Lower lobe of right lung (tissue), 2 donors: ENCODE data around the gene KIF9. TPM values are rescaled to one million over a fixed set of nuclear protein-coding genes. Genes with fewer than 3 reads are reported as not detected.

Experiments
- ATAC-seq, 2 donors: fragments of 200-7000 bp; cut with Tn5 transposase; one replicate each; pipeline ENCODE4 v1.9.1; 2020 to 2022; ENCODE audit warnings: mild to moderate bottlenecking in 2 of 2, moderate library complexity in 2 of 2
- DNase-seq: peaks from one replicate; pipeline ENCODE4 v3.0.0-alpha.2; 2020
- H3K27ac ChIP-seq: fragments of 200-600 bp; one replicate; pipeline ENCODE4 v1.8.0; 2022
- H3K27me3 ChIP-seq: fragments of 200-600 bp; one replicate; pipeline ENCODE4 v1.8.0; 2022; ENCODE audit warnings: low read depth
- H3K36me3 ChIP-seq: fragments of 200-600 bp; one replicate; pipeline ENCODE4 v1.8.0; 2022; ENCODE audit warnings: mild to moderate bottlenecking
- H3K4me1 ChIP-seq: fragments of 200-600 bp; one replicate; pipeline ENCODE4 v1.8.0; 2022
- H3K4me3 ChIP-seq: fragments of 200-600 bp; one replicate; pipeline ENCODE4 v1.8.0; 2022; ENCODE audit warnings: mild to moderate bottlenecking
- H3K9me3 ChIP-seq: fragments of 200-600 bp; one replicate; pipeline ENCODE4 v1.8.0; 2022
- CTCF ChIP-seq: fragments of 200-600 bp; IDR thresholded peaks from one replicate; pipeline ENCODE4 v1.8.0; 2022; ENCODE audit warnings: antibody characterized with exemption, mild to moderate bottlenecking
- intact Hi-C: fragments of 100-400 bp; cut with DNase I; formaldehyde crosslinking; loops from one replicate; pipeline ENCODE4 v1.11.0; 2022
- total RNA-seq: library from RNA; stranded (reverse); fragmentation: NEBNext Ultra II Directional; extraction: Animal tissue kit (Norgen Biotek cat#: 25700); gene quantifications from one replicate; pipeline ENCODE4 v1.2.1, GENCODE V29; 2021
- donor health status: DM: no; HTN: yes; CAD: no; lungs with severe emphysema.

The KIF9 gene
- total RNA-seq, 1 donor from 2014 or later, result 8.7 TPM

- Histone ChIP-seq H3K27me3 (no peaks in the 10 kb centered on the region), H3K4me3 (no peak overlapping the region), H3K27ac (no peak overlapping the region), H3K36me3 (peaks cover 32% of the 10 kb centered on the region), H3K4me1 (no peaks in the 10 kb centered on the region), H3K9me3 (no peaks in the 10 kb centered on the region)
- TF ChIP-seq CTCF, result no peak
- no peak for DNase-seq
- no peak for ATAC-seq
- intact Hi-C loops, result no loop called here
Measured at GRCh38 chr3:47306022-47306421, 23.4 kb upstream of the KIF9 start.

DNA sequence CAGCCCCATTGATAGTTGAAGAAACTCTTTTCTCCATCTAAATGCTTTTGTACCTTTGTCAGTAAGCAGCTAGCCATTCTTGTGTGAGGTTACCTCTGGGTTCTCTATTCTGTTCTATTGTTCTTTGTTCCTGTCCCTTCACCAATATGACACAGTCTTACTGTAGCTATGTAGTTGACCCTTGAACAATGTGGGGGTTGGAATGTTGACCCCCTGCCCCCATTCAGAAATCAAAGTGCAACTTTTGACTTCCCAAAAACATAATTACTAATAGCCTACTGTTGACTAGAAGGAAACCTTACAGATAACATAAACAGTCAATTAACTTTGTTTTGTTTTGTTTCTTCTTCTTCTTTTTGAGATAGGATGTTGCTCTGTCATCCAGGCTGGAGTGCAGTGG is 18.9 kb upstream of the KIF9 start:
- H3K27ac ChIP-seq, result no peak overlapping the region
- no peak overlapping the region for H3K4me3 ChIP-seq
- no peak for TF ChIP-seq CTCF
- no peak for DNase-seq
- peaks cover 28% of the 10 kb centered on the region for H3K36me3 ChIP-seq
- peaks cover 7% of the 10 kb centered on the region for H3K4me1 ChIP-seq
- intact Hi-C loops, result no loop called here
- H3K9me3 ChIP-seq, result no peaks in the 10 kb centered on the region
- H3K27me3 ChIP-seq, result no peaks in the 10 kb centered on the region
- no peak for ATAC-seq

DNA sequence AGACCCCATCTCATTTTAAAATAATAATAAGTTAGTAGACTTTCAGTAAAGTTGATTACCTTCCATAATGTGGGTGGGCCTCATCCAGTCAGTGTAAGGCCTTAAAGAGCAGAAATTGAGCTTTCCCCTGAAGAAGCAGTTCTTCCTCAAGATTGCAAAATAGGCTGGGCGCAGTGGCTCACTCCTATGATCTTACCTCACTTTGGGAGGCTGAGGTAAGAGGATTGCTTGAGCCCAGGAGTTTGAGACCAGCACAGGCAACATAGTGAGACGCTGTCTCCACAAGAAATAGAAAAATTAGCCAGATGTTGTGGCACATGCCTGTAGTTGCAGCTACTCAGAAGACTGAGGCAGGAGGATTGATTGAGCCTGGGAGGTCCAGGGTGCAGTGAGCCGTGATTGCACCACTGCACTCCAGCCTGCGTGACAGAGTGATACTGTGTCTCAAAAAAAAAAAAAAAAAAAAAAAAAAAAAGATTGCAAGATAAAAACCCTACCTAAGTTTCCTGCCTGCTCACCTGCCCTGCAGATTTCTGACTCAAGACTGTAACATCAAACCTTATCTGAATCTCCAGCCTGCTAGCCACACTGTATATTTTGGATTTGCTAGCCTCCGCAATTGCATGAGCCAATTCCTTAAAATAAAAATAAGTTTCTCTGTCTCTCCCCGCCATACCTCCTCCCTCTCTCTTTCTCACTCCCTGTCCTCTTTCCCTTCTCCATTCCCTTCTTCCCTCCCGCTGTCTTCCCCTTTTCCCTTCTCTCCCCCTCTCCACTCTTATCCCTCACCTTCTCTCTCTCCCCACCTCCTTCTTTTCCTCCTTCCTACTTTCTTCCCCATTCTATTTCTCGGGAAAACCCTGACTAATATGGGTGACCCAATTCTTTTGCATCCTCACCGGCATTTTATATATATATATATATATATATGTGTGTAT is 17.1 kb upstream of the KIF9 start:
- peaks cover 28% of the 10 kb centered on the region for H3K36me3 ChIP-seq
- no peak overlapping the region for H3K4me3 ChIP-seq
- intact Hi-C loops, result no loop called here
- peaks cover 13% of the 10 kb centered on the region for H3K4me1 ChIP-seq
- ATAC-seq, result no peak
- no peaks in the 10 kb centered on the region for H3K9me3 ChIP-seq
- H3K27me3 ChIP-seq, result no peaks in the 10 kb centered on the region
- no peak for DNase-seq
- TF ChIP-seq CTCF, result no peak
- no peak overlapping the region for H3K27ac ChIP-seq

DNA sequence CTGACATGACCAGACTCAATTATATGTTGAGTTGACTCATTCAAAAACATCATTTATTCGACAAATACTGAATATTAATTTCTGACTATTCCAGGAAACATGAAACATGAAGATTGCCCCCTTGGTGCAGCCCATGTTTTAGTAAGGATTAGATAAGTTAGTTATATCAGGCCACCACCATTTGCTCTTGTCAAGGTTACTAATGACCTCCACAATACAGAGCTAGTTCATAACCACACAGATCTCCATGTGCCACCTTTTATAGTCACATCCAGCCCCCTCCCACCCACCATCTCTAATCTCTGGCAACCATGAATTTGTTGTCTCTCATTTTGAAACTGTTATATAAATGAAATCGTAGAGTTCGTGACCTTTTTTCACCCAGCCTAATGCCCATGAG is 15.8 kb upstream of the KIF9 start:
- Histone ChIP-seq H3K4me3 (no peak overlapping the region), H3K36me3 (peaks cover 27% of the 10 kb centered on the region), H3K9me3 (no peaks in the 10 kb centered on the region), H3K27ac (no peak overlapping the region), H3K4me1 (peaks cover 13% of the 10 kb centered on the region), H3K27me3 (no peaks in the 10 kb centered on the region)
- no peak for ATAC-seq
- intact Hi-C loops, result no loop called here
- TF ChIP-seq CTCF, result no peak
- DNase-seq, result no peak

- TF ChIP-seq CTCF, result no peak
- DNase-seq (no peak), ATAC-seq (no peak)
- no peak overlapping the region for H3K27ac ChIP-seq
- intact Hi-C loops, result no loop called here
- H3K36me3 ChIP-seq, result peaks cover 10% of the 10 kb centered on the region
- peaks cover 13% of the 10 kb centered on the region for H3K4me1 ChIP-seq
- H3K9me3 ChIP-seq, result no peaks in the 10 kb centered on the region
- H3K27me3 ChIP-seq, result no peaks in the 10 kb centered on the region
- no peak overlapping the region for H3K4me3 ChIP-seq
Measured at GRCh38 chr3:47296562-47297302, 14.1 kb upstream of the KIF9 start.
